ENCODE results near the gene PLPP3. TPM values are rescaled to one million over a fixed set of nuclear protein-coding genes. Genes with fewer than 3 reads are reported as not detected.

PLPP3 gene
- total RNA-seq, 1 donor = 243 TPM

GRCh38 chr1:56578138-56578962 lies 1.0 kb downstream of the PLPP3 start:
- Histone ChIP-seq H3K9me3 (ENCODE audit: low read depth, low read length) (no peaks in the 10 kb centered on the region), H2AFZ (ENCODE audit: low read length) (peak overlapping the region; percentile 89), H3K4me1 (ENCODE audit: insufficient read depth, low read length) (peaks cover 25% of the 10 kb centered on the region), H3K4me2 (ENCODE audit: insufficient read depth, low read length) (peak overlapping the region; percentile 85), H3K36me3 (ENCODE audit: insufficient read depth, low read length) (peaks cover 3% of the 10 kb centered on the region), H3K27ac (ENCODE audit: low read depth, low read length) (peak overlapping the region; percentile 80), H3K4me3 (ENCODE audit: insufficient read depth, low read length) (peak overlapping the region; percentile 91), H3K27me3 (ENCODE audit: insufficient read depth, low read length) (no peaks in the 10 kb centered on the region), H4K20me1 (ENCODE audit: insufficient read depth, low read length) (peaks cover 32% of the 10 kb centered on the region), H3K79me2 (ENCODE audit: insufficient read depth, low read length) (peaks cover 61% of the 10 kb centered on the region)
- no peak for TF ChIP-seq CTCF (IDR thresholded peaks at IDR 0.05; ENCODE audit: extremely low read depth, low read depth, low read length)
- DNase-seq (ENCODE audit: insufficient read length, low spot score, missing footprints) = peak; percentile 92

GRCh38 chr1:56577406-56578137 lies 1.8 kb downstream of the PLPP3 start:
- Histone ChIP-seq H3K27me3 (ENCODE audit: insufficient read depth, low read length) (no peaks in the 10 kb centered on the region), H3K79me2 (ENCODE audit: insufficient read depth, low read length) (peaks cover 68% of the 10 kb centered on the region)
- peak; percentile 85 for DNase-seq (ENCODE audit: insufficient read length, low spot score, missing footprints)

GRCh38 chr1:56576880-56577405 lies 2.4 kb downstream of the PLPP3 start:
- H3K79me2 ChIP-seq (ENCODE audit: insufficient read depth, low read length) = peaks cover 75% of the 10 kb centered on the region
- H3K27ac ChIP-seq (ENCODE audit: low read depth, low read length) = peak overlapping the region; percentile 54
- H3K4me3 ChIP-seq (ENCODE audit: insufficient read depth, low read length) = peak overlapping the region; percentile 91
- peaks cover 26% of the 10 kb centered on the region for H3K4me1 ChIP-seq (ENCODE audit: insufficient read depth, low read length)
- peak overlapping the region; percentile 85 for H3K4me2 ChIP-seq (ENCODE audit: insufficient read depth, low read length)
- peak; percentile 36 for TF ChIP-seq CTCF (IDR thresholded peaks at IDR 0.05; ENCODE audit: extremely low read depth, low read depth, low read length)
- no peaks in the 10 kb centered on the region for H3K9me3 ChIP-seq (ENCODE audit: low read depth, low read length)
- H3K36me3 ChIP-seq (ENCODE audit: insufficient read depth, low read length) = peaks cover 6% of the 10 kb centered on the region
- no peaks in the 10 kb centered on the region for H3K27me3 ChIP-seq (ENCODE audit: insufficient read depth, low read length)
- H2AFZ ChIP-seq (ENCODE audit: low read length) = no peak overlapping the region
- peak; percentile 81 for DNase-seq (ENCODE audit: insufficient read length, low spot score, missing footprints)
- peaks cover 42% of the 10 kb centered on the region for H4K20me1 ChIP-seq (ENCODE audit: insufficient read depth, low read length)

More at GRCh38 chr1:56577406-56578137, 1.8 kb downstream of the PLPP3 start:
- H2AFZ ChIP-seq (ENCODE audit: low read length) = peak overlapping the region; percentile 79
- H4K20me1 ChIP-seq (ENCODE audit: insufficient read depth, low read length) = peaks cover 38% of the 10 kb centered on the region
- H3K4me1 ChIP-seq (ENCODE audit: insufficient read depth, low read length) = peaks cover 26% of the 10 kb centered on the region
- peak overlapping the region; percentile 91 for H3K4me3 ChIP-seq (ENCODE audit: insufficient read depth, low read length)
- peak overlapping the region; percentile 54 for H3K27ac ChIP-seq (ENCODE audit: low read depth, low read length)
- H3K9me3 ChIP-seq (ENCODE audit: low read depth, low read length) = no peaks in the 10 kb centered on the region
- TF ChIP-seq CTCF (IDR thresholded peaks at IDR 0.05; ENCODE audit: extremely low read depth, low read depth, low read length) = no peak
- peak overlapping the region; percentile 85 for H3K4me2 ChIP-seq (ENCODE audit: insufficient read depth, low read length)
- peaks cover 6% of the 10 kb centered on the region for H3K36me3 ChIP-seq (ENCODE audit: insufficient read depth, low read length)
